ENCODE measurements around the gene REC114. TPM values are rescaled to one million over a fixed set of nuclear protein-coding genes. Genes with fewer than 3 reads are reported as not detected.

Gene REC114
- total RNA-seq, 1 donor from 2014 or later = not detected

- no peaks in the 10 kb centered on the region for H3K9me3 ChIP-seq
- H3K27me3 ChIP-seq = no peaks in the 10 kb centered on the region
- H3K36me3 ChIP-seq = no peaks in the 10 kb centered on the region
- intact Hi-C loops (cut with DNase I) = no loop called here
- no peak for ATAC-seq
- TF ChIP-seq CTCF (IDR thresholded peaks at IDR 0.05) = no peak
- H3K4me1 ChIP-seq = no peaks in the 10 kb centered on the region
- no peak overlapping the region for H3K27ac ChIP-seq
- no peak overlapping the region for H3K4me3 ChIP-seq
- no peak for DNase-seq
These were observed 14.4 kb downstream of the REC114 start for GRCh38 chr15:73457334-73457733.

- no peak for TF ChIP-seq CTCF (IDR thresholded peaks at IDR 0.05)
- no peak overlapping the region for H3K27ac ChIP-seq
- H3K4me1 ChIP-seq = no peaks in the 10 kb centered on the region
- H3K4me3 ChIP-seq = no peak overlapping the region
- no peaks in the 10 kb centered on the region for H3K27me3 ChIP-seq
- intact Hi-C loops (cut with DNase I) = no loop called here
- DNase-seq (no peak), ATAC-seq (no peak)
- no peaks in the 10 kb centered on the region for H3K9me3 ChIP-seq
- no peaks in the 10 kb centered on the region for H3K36me3 ChIP-seq
These were observed 17.7 kb downstream of the REC114 start for GRCh38 chr15:73460662-73461061.

- H3K27ac ChIP-seq = no peak overlapping the region
- intact Hi-C loops (cut with DNase I) = no loop called here
- ATAC-seq = no peak
These were observed 21.6 kb downstream of the REC114 start for GRCh38 chr15:73464602-73465001.

GRCh38 chr15:73467758-73468157 is 24.8 kb downstream of the REC114 start:
- TF ChIP-seq CTCF (IDR thresholded peaks at IDR 0.05) = no peak
- no peak for ATAC-seq
- DNase-seq = no peak
- Histone ChIP-seq H3K4me3 (no peak overlapping the region), H3K27ac (no peak overlapping the region), H3K9me3 (no peaks in the 10 kb centered on the region), H3K36me3 (no peaks in the 10 kb centered on the region), H3K27me3 (peaks cover 5% of the 10 kb centered on the region), H3K4me1 (no peaks in the 10 kb centered on the region)
- intact Hi-C loops (cut with DNase I) = no loop called here

More at GRCh38 chr15:73464602-73465001, 21.6 kb downstream of the REC114 start:
- no peaks in the 10 kb centered on the region for H3K9me3 ChIP-seq
- H3K36me3 ChIP-seq = no peaks in the 10 kb centered on the region
- H3K27me3 ChIP-seq = no peaks in the 10 kb centered on the region
- no peaks in the 10 kb centered on the region for H3K4me1 ChIP-seq
- no peak for TF ChIP-seq CTCF (IDR thresholded peaks at IDR 0.05)
- no peak for DNase-seq
- H3K4me3 ChIP-seq = no peak overlapping the region

- no peak overlapping the region for H3K27ac ChIP-seq
- peaks cover 8% of the 10 kb centered on the region for H3K27me3 ChIP-seq
- intact Hi-C loops (cut with DNase I) = no loop called here
- DNase-seq (no peak), ATAC-seq (no peak)
- H3K4me1 ChIP-seq = no peaks in the 10 kb centered on the region
- no peaks in the 10 kb centered on the region for H3K9me3 ChIP-seq
- H3K4me3 ChIP-seq = no peak overlapping the region
- no peaks in the 10 kb centered on the region for H3K36me3 ChIP-seq
- no peak for TF ChIP-seq CTCF (IDR thresholded peaks at IDR 0.05)
These were observed 31.8 kb downstream of the REC114 start for GRCh38 chr15:73474785-73475184.

- no peak for ATAC-seq
- Histone ChIP-seq H3K27ac (no peak overlapping the region), H3K9me3 (no peaks in the 10 kb centered on the region), H3K27me3 (peaks cover 3% of the 10 kb centered on the region), H3K4me1 (no peaks in the 10 kb centered on the region), H3K4me3 (no peak overlapping the region), H3K36me3 (no peaks in the 10 kb centered on the region)
- TF ChIP-seq CTCF (IDR thresholded peaks at IDR 0.05) = no peak
- DNase-seq = no peak
- intact Hi-C loops (cut with DNase I) = no loop called here
These were observed 33.8 kb downstream of the REC114 start for GRCh38 chr15:73476704-73477216.

Data from upper lobe of right lung (tissue), 1 donor.